B cell (primary cell): ENCODE data around the gene GLIPR1L1.

ENCODE experiments used
- EZH2 ChIP-seq: IDR thresholded peaks from 2 replicates; pipeline ENCODE4 v1.6.1; 2012; ENCODE audit warnings: borderline replicate concordance, low read depth, mild to moderate bottlenecking, moderate library complexity, low read length; ENCODE audit not compliant: insufficient read depth, poor library complexity, severe bottlenecking
- TF ChIP-seq, protein P1 (sequence below): fragments of 200-600 bp; IDR thresholded peaks from one replicate; pipeline ENCODE4 v1.8.0; 2022; ENCODE audit warnings: antibody characterized with exemption, mild to moderate bottlenecking

DNA sequence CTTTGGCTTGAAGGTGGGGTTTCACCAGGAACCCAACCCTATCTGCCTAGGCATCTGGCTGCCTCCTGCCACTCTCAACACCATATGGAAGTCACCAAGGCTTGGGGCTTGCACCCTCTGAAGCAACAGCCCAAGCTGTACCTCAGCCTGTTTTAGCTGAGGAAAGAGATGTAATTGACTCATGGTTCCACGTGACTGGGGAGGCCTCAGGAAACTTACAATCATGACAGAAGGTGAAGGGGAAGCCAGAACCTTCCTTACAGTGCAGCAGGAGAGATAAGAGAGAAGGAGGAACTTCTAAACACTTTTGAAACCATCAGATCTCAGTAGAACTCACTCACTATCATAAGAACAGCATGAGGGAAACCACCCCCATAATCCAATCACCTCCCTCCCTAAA, 26.9 kb downstream of the GLIPR1L1 start:
- TF ChIP-seq, protein P1, sequence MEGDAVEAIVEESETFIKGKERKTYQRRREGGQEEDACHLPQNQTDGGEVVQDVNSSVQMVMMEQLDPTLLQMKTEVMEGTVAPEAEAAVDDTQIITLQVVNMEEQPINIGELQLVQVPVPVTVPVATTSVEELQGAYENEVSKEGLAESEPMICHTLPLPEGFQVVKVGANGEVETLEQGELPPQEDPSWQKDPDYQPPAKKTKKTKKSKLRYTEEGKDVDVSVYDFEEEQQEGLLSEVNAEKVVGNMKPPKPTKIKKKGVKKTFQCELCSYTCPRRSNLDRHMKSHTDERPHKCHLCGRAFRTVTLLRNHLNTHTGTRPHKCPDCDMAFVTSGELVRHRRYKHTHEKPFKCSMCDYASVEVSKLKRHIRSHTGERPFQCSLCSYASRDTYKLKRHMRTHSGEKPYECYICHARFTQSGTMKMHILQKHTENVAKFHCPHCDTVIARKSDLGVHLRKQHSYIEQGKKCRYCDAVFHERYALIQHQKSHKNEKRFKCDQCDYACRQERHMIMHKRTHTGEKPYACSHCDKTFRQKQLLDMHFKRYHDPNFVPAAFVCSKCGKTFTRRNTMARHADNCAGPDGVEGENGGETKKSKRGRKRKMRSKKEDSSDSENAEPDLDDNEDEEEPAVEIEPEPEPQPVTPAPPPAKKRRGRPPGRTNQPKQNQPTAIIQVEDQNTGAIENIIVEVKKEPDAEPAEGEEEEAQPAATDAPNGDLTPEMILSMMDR, result no peak
- no peak for TF ChIP-seq EZH2
